ENCODE data around the gene ENTHD1. TPM values are rescaled to one million over a fixed set of nuclear protein-coding genes. Genes with fewer than 3 reads are reported as not detected.

ENTHD1 gene
- total and polyA plus RNA-seq, 2 of the 4 experiments (the other 2 are of a cell fraction): not detected

DNA sequence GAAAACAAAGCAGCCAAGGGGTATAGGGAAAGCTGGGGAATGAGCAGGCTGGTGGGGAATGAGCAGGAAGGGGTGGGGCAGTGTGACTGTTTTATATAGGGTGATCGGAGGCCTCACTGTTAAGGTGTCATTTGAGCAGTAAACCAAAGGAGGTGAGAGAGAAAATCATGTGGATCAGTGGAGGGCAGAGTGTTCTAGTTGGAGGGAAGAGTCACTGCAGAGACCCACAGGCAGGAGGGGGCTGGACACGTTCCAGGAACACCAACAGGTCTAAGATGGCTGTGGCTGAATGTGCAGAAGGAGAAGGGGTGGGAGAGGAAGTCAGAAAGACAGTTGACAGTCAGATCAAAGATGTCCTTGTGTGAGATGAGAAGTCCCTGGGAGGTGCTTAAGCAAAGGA, 103.8 kb downstream of the ENTHD1 start:
- POLR2A ChIA-PET (ENCODE audit: unreplicated experiment): no interaction called here
- TF ChIP-seq, protein P1, sequence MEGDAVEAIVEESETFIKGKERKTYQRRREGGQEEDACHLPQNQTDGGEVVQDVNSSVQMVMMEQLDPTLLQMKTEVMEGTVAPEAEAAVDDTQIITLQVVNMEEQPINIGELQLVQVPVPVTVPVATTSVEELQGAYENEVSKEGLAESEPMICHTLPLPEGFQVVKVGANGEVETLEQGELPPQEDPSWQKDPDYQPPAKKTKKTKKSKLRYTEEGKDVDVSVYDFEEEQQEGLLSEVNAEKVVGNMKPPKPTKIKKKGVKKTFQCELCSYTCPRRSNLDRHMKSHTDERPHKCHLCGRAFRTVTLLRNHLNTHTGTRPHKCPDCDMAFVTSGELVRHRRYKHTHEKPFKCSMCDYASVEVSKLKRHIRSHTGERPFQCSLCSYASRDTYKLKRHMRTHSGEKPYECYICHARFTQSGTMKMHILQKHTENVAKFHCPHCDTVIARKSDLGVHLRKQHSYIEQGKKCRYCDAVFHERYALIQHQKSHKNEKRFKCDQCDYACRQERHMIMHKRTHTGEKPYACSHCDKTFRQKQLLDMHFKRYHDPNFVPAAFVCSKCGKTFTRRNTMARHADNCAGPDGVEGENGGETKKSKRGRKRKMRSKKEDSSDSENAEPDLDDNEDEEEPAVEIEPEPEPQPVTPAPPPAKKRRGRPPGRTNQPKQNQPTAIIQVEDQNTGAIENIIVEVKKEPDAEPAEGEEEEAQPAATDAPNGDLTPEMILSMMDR (conservative IDR thresholded peaks at IDR 0.05; ENCODE audit: low read depth, low read length): no peak
- TF ChIP-seq, protein P2, sequence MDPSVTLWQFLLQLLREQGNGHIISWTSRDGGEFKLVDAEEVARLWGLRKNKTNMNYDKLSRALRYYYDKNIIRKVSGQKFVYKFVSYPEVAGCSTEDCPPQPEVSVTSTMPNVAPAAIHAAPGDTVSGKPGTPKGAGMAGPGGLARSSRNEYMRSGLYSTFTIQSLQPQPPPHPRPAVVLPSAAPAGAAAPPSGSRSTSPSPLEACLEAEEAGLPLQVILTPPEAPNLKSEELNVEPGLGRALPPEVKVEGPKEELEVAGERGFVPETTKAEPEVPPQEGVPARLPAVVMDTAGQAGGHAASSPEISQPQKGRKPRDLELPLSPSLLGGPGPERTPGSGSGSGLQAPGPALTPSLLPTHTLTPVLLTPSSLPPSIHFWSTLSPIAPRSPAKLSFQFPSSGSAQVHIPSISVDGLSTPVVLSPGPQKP (IDR thresholded peaks at IDR 0.05; ENCODE audit: borderline replicate concordance, low read depth, low read length): no peak
- TF ChIP-seq RAD21 (IDR thresholded peaks at IDR 0.05; ENCODE audit: low read length) (no peak), MAZ (IDR thresholded peaks at IDR 0.05; ENCODE audit: borderline replicate concordance, low read depth, low read length) (no peak), SMC3 (IDR thresholded peaks at IDR 0.05; ENCODE audit: low read depth, low read length) (no peak), CEBPB (IDR thresholded peaks at IDR 0.05; ENCODE audit: low read depth, low read length) (no peak), MXI1 (IDR thresholded peaks at IDR 0.05; ENCODE audit: borderline replicate concordance, low read depth, low read length) (no peak), RFX5 (IDR thresholded peaks at IDR 0.05; ENCODE audit: low read depth, low read length) (no peak), RCOR1 (IDR thresholded peaks at IDR 0.05; ENCODE audit: insufficient replicate concordance, low read length) (no peak), MAFK (IDR thresholded peaks at IDR 0.05; ENCODE audit: low read depth, low read length) (no peak), BHLHE40 (IDR thresholded peaks at IDR 0.05; ENCODE audit: low read depth, low read length) (no peak)
- Histone ChIP-seq H2BK20ac (ENCODE audit: low read depth, low read length) (no peak overlapping the region), H3K27ac (ENCODE audit: insufficient read depth, low read length) (no peak overlapping the region), H3K79me1 (ENCODE audit: low read depth in 1 of 2, low read length in 2 of 2) (no peaks in the 10 kb centered on the region), H4K5ac (ENCODE audit: low read depth, low read length) (no peak overlapping the region), H3K9me1 (ENCODE audit: insufficient read depth, low read length) (no peaks in the 10 kb centered on the region), H4K20me1 (ENCODE audit: insufficient read depth, low read length) (no peaks in the 10 kb centered on the region), H4K91ac (ENCODE audit: insufficient read depth, low read depth, low read length) (no peak overlapping the region), H2BK5ac (ENCODE audit: low read depth, low read length, poor library complexity, severe bottlenecking) (no peak overlapping the region), H2AK5ac (ENCODE audit: low read depth, low read length) (no peak overlapping the region), H2BK15ac (ENCODE audit: low read depth, low read length) (no peak overlapping the region), H3K4me3 (ENCODE audit: insufficient read depth, low read depth, low read length) (no peak overlapping the region), H3K18ac (ENCODE audit: low read depth, low read length) (no peak overlapping the region), H3K9ac (ENCODE audit: low read depth, low read length) (no peak overlapping the region), H2AK9ac (replicated peaks; ENCODE audit: low read depth, low read length, poor library complexity) (no peak overlapping the region), H2BK120ac (ENCODE audit: low read depth, low read length) (no peak overlapping the region), H3K36me3 (ENCODE audit: control insufficient read depth, insufficient read depth, low read length) (no peaks in the 10 kb centered on the region), H3K9me3 (ENCODE audit: control insufficient read depth, insufficient read depth, low read length) (no peaks in the 10 kb centered on the region), H3K4me2 (ENCODE audit: low read depth, low read length) (no peak overlapping the region), H3K56ac (ENCODE audit: extremely low read depth, insufficient read depth, low read length) (no peak overlapping the region), H3K14ac (replicated peaks; ENCODE audit: low read depth, low read length) (no peak overlapping the region), H3K4me1 (ENCODE audit: control insufficient read depth, insufficient read depth, low read length) (no peaks in the 10 kb centered on the region), H3K23ac (ENCODE audit: low read depth, low read length) (no peak overlapping the region), H4K8ac (ENCODE audit: low read depth in 2 of 2, low read length in 2 of 2) (no peak overlapping the region), H3K4ac (ENCODE audit: low read depth, low read length) (no peak overlapping the region), H2AFZ (replicated peaks; ENCODE audit: low read length, poor library complexity) (no peak overlapping the region), H3K27me3 (ENCODE audit: control insufficient read depth, insufficient read depth, low read length) (peaks cover 27% of the 10 kb centered on the region)
- in situ Hi-C loops (cut with MboI; ENCODE audit: low sequenced_read_pairs): no loop called here
- no TSS peak for BruUV-seq (replicated peaks)
- ATAC-seq (ENCODE audit: low read depth): no peak
- 17% methylated on average over 1 of the region's 2 CpGs; no CpG with 5 or more reads in 1 of the 2 experiments for whole genome bisulfite sequencing, 2 experiments (ENCODE audit: extremely low coverage in 2 of 2, insufficient read length in 1 of 2)
- CTCF ChIA-PET: no interaction called here
- dilution Hi-C loops (cut with HindIII; ENCODE audit: low sequenced_read_pairs, unreplicated experiment): no loop called here
- intact Hi-C loops (cut with micrococcal nuclease): no loop called here
- DNase-seq: no peak
